Fibroblast of mammary gland (primary cell): ENCODE results near the gene LARGE1.

Source experiments
- DNase-seq: peaks from one replicate; pipeline ENCODE4 v3.0.0-alpha.2; 2010; ENCODE audit warnings: low read depth
- H3K4me3 ChIP-seq: 2 replicates; pipeline ENCODE4 v1.5.1; 2011; ENCODE audit warnings: low read depth, mild to moderate bottlenecking, low read length, moderate library complexity; ENCODE audit not compliant: control insufficient read depth
- CTCF ChIP-seq: conservative IDR thresholded peaks from 2 replicates; pipeline ENCODE4 v1.5.1; 2011; ENCODE audit warnings: low read depth, low read length, inconsistent platforms; ENCODE audit not compliant: control insufficient read depth, insufficient read depth

LARGE1 gene

GRCh38 chr22:33906475-33906874, 13.8 kb downstream of the LARGE1 start:
- no peak for DNase-seq
- H3K4me3 ChIP-seq, result no peak overlapping the region
- no peak for TF ChIP-seq CTCF

GRCh38 chr22:33903012-33903411, 17.3 kb downstream of the LARGE1 start:
- no peak overlapping the region for H3K4me3 ChIP-seq
- DNase-seq, result no peak
- no peak for TF ChIP-seq CTCF

- DNase-seq, result no peak
- no peak for TF ChIP-seq CTCF
- H3K4me3 ChIP-seq, result no peak overlapping the region
Measured at GRCh38 chr22:33902073-33902472, 18.2 kb downstream of the LARGE1 start.

- DNase-seq, result no peak
- TF ChIP-seq CTCF, result no peak
- no peak overlapping the region for H3K4me3 ChIP-seq
Measured at GRCh38 chr22:33898121-33898520, 22.2 kb downstream of the LARGE1 start.

- H3K4me3 ChIP-seq, result no peak overlapping the region
- no peak for DNase-seq
- no peak for TF ChIP-seq CTCF
Measured at GRCh38 chr22:33897448-33897835, 22.8 kb downstream of the LARGE1 start.

- no peak for TF ChIP-seq CTCF
- DNase-seq, result peak; percentile 31
Measured at GRCh38 chr22:33896575-33897447, 23.5 kb downstream of the LARGE1 start.

More at GRCh38 chr22:33896575-33897447, 23.5 kb downstream of the LARGE1 start:
- no peak overlapping the region for H3K4me3 ChIP-seq
